HCT116 (cell line): ENCODE data around the gene DPP6. TPM values are rescaled to one million over a fixed set of nuclear protein-coding genes. Genes with fewer than 3 reads are reported as not detected.

ENCODE experiments used
- ATAC-seq: fragments of 200-7000 bp; cut with Tn5 transposase; 2 replicates; pipeline ENCODE4 v1.9.1; 2020; ENCODE audit warnings: mild to moderate bottlenecking, moderate library complexity
- BruUV-seq: library from RNA; stranded (reverse); fragments of 400-500 nt; replicated peaks from 2 replicates; lab custom pipeline; 2021; lab: Mats Ljungman, UMichigan
- CTCF ChIA-PET: fragments of 300-600 bp; sonication (Branson Sonifier 250); formaldehyde crosslinking; loops from one replicate; lab custom pipeline; 2021; ENCODE audit warnings: antibody characterized with exemption; lab: Charles Lee
- POLR2A ChIA-PET: fragments of 300-600, 350-600 bp; sonication (Branson Sonifier 250); formaldehyde crosslinking; loops from one replicate; lab custom pipeline; 2021; ENCODE audit warnings: antibody characterized with exemption; lab: Charles Lee
- RAD21 ChIA-PET, 2 experiments: fragments of 300-600 bp; sonication (Branson Sonifier 250); formaldehyde crosslinking; loops; one replicate each; lab custom pipeline; 2023; ENCODE audit warnings: low total read pairs in 2 of 2; ENCODE audit not compliant: uncharacterized antibody in 2 of 2, unreplicated experiment in 2 of 2, low non-redundant PET in 1 of 2; lab: Charles Lee
- DNase-seq: peaks from one replicate; pipeline ENCODE4 v3.0.0-alpha.2; 2010; ENCODE audit warnings: low read depth, low spot score
- H2AFZ ChIP-seq: fragments of 200-600 bp; shearing (Covaris generic), sonication (generic); 2 replicates; pipeline ENCODE4 v1.6.1; 2017; ENCODE audit warnings: low read depth, mixed run types, mixed read lengths, antibody characterized with exemption, low read length; ENCODE audit not compliant: poor library complexity, severe bottlenecking
- H3K27ac ChIP-seq: 2 replicates; pipeline ENCODE4 v1.5.1; 2012; ENCODE audit warnings: low read depth, low read length
- H3K27me3 ChIP-seq: fragments of 200-600 bp; sonication (generic); 2 replicates; pipeline ENCODE4 v1.6.1; 2016; ENCODE audit warnings: mixed run types, low read length, mixed read lengths; ENCODE audit not compliant: insufficient read depth
- H3K36me3 ChIP-seq, 2 experiments: fragments of 200-500 bp in 1 of 2; fragments of 200-600 bp in 1 of 2; sonication (Bioruptor generic) in 1 of 2; sonication (generic) in 1 of 2; 2 replicates each; pipeline versions ENCODE4 v1.5.1 to v1.6.1; 2014 to 2016; ENCODE audit warnings: low read length in 2 of 2, inconsistent platforms in 1 of 2, mixed read lengths in 1 of 2, mixed run types in 1 of 2; ENCODE audit not compliant: insufficient read depth in 2 of 2, control insufficient read depth in 1 of 2
- H3K4me1 ChIP-seq, 2 experiments: fragments of 200-600 bp in 1 of 2; sonication (generic) in 1 of 2; 2 replicates each; pipeline versions ENCODE4 v1.5.1 to v1.6.1; 2012 to 2017; ENCODE audit warnings: low read length in 2 of 2, inconsistent platforms in 1 of 2, mild to moderate bottlenecking in 1 of 2, mixed read lengths in 1 of 2, mixed run types in 1 of 2, moderate library complexity in 1 of 2; ENCODE audit not compliant: insufficient read depth in 2 of 2, control insufficient read depth in 1 of 2
- H3K4me2 ChIP-seq: fragments of 200-600 bp; sonication (generic); 2 replicates; pipeline ENCODE4 v1.6.1; 2017; ENCODE audit warnings: mixed run types, low read length, mixed read lengths
- H3K4me3 ChIP-seq, 2 experiments: fragments of 200-600 bp in 1 of 2; sonication (generic) in 1 of 2; replicated peaks in 1 of 2; 2 replicates each; pipeline ENCODE4 v1.5.1; 2011 to 2016; ENCODE audit warnings: low read length in 2 of 2, control low read depth in 1 of 2, low read depth in 1 of 2, mild to moderate bottlenecking in 1 of 2, mixed read lengths in 1 of 2, mixed run types in 1 of 2
- H3K79me2 ChIP-seq: fragments of 200-600 bp; sonication (generic); 2 replicates; pipeline ENCODE4 v1.6.1; 2017; ENCODE audit warnings: mild to moderate bottlenecking, mixed run types, low read length, moderate library complexity, mixed read lengths; ENCODE audit not compliant: insufficient read depth
- H3K9ac ChIP-seq: fragments of 200-600 bp; sonication (generic); 2 replicates; pipeline ENCODE4 v1.6.1; 2016; ENCODE audit warnings: low read length, mixed read lengths
- H3K9me2 ChIP-seq: fragments of 200-600 bp; sonication (generic), shearing (Covaris generic); 2 replicates; pipeline ENCODE4 v1.6.1; 2017; ENCODE audit warnings: mixed run types, mild to moderate bottlenecking, moderate library complexity; ENCODE audit not compliant: insufficient read depth
- H3K9me3 ChIP-seq, 2 experiments: fragments of 200-500 bp in 1 of 2; fragments of 200-600 bp in 1 of 2; sonication (Bioruptor generic) in 1 of 2; sonication (generic) in 1 of 2; 2 replicates each; pipeline ENCODE4 v1.6.1; 2014 to 2017; ENCODE audit warnings: low read length in 2 of 2, mixed read lengths in 2 of 2, inconsistent platforms in 1 of 2, low read depth in 1 of 2, mild to moderate bottlenecking in 1 of 2, mixed run types in 1 of 2, moderate library complexity in 1 of 2; ENCODE audit not compliant: control insufficient read depth in 1 of 2, insufficient read depth in 1 of 2
- H4K20me1 ChIP-seq: fragments of 200-600 bp; sonication (generic), shearing (Covaris generic); 2 replicates; pipeline ENCODE4 v1.6.1; 2017; ENCODE audit warnings: mixed run types, mild to moderate bottlenecking, moderate library complexity; ENCODE audit not compliant: insufficient read depth
- CBX3 ChIP-seq: IDR thresholded peaks from 2 replicates; pipeline ENCODE4 v1.6.1; 2012; ENCODE audit warnings: low read depth
- CTCF ChIP-seq, 3 experiments: fragments of 200-600 bp in 1 of 3; sonication (generic) in 1 of 3; IDR thresholded peaks in 2 of 3; conservative IDR thresholded peaks in 1 of 3; 2 replicates each; pipeline ENCODE4 v1.5.1; 2012 to 2017; ENCODE audit warnings: low read depth in 2 of 3, low read length in 2 of 3, antibody characterized with exemption in 1 of 3, borderline replicate concordance in 1 of 3, control low read depth in 1 of 3, mild to moderate bottlenecking in 1 of 3, mixed read lengths in 1 of 3, mixed run types in 1 of 3, moderate library complexity in 1 of 3; ENCODE audit not compliant: insufficient read depth in 1 of 3
- ELF1 ChIP-seq: IDR thresholded peaks from 2 replicates; pipeline ENCODE4 v1.6.1; 2012; ENCODE audit warnings: low read depth, borderline replicate concordance
- EZH2 ChIP-seq: fragments of 200-600 bp; sonication (generic); IDR thresholded peaks from 2 replicates; pipeline ENCODE4 v1.6.1; 2017; ENCODE audit warnings: antibody characterized with exemption, mixed run types
- FOSL1 ChIP-seq: IDR thresholded peaks from 2 replicates; pipeline ENCODE4 v1.6.1; 2012; ENCODE audit warnings: low read depth
- POLR2A ChIP-seq: IDR thresholded peaks from 2 replicates; pipeline ENCODE4 v1.7.0; 2011; ENCODE audit warnings: borderline replicate concordance; ENCODE audit not compliant: insufficient read depth, insufficient read length; ENCODE audit errors: extremely low read depth
- POLR2AphosphoS5 ChIP-seq: IDR thresholded peaks from 2 replicates; pipeline ENCODE4 v1.6.1; 2011; ENCODE audit warnings: mild to moderate bottlenecking, low read depth, low read length, moderate library complexity
- REST ChIP-seq: IDR thresholded peaks from 2 replicates; pipeline ENCODE4 v1.6.1; 2012; ENCODE audit warnings: low read depth
- SIN3A ChIP-seq: IDR thresholded peaks from 2 replicates; pipeline ENCODE4 v1.6.1; 2012; ENCODE audit warnings: low read depth
- intact Hi-C: fragments of 100-400 bp; cut with micrococcal nuclease; formaldehyde crosslinking; loops from 2 replicates; pipeline ENCODE4 v1.10.0; 2022
- total RNA-seq: library from RNA; stranded (reverse); gene quantifications from one replicate; pipeline ENCODE4 v1.2.1, GENCODE V29; 2021; ENCODE audit not compliant: unreplicated experiment

The DPP6 gene
- total RNA-seq, 1 experiment from 2014 or later: not detected

GRCh38 chr7:154390961-154391360, 338.8 kb downstream of the DPP6 start (continued):
- TF ChIP-seq FOSL1: no peak
- no peak for TF ChIP-seq ELF1
- TF ChIP-seq EZH2: no peak

GRCh38 chr7:154394804-154395203, 342.6 kb downstream of the DPP6 start:
- BruUV-seq: no TSS peak
- Histone ChIP-seq H3K4me2 (no peak overlapping the region), H3K79me2 (no peaks in the 10 kb centered on the region), H3K36me3 (no peaks in the 10 kb centered on the region), H3K4me3 (no peak overlapping the region), H3K4me1 (no peaks in the 10 kb centered on the region), H3K9ac (no peak overlapping the region), H3K9me2 (no peaks in the 10 kb centered on the region), H3K9me3 (peaks cover 16 to 17% of the 10 kb centered on the region in 2 experiments; a peak in 2 of 4 replicates)
- intact Hi-C loops: no loop called here
- ATAC-seq: no peak
- RAD21 ChIA-PET: no interaction called here
- POLR2A ChIA-PET: no interaction called here
- CTCF ChIA-PET: no interaction called here
- TF ChIP-seq POLR2AphosphoS5: no peak
- TF ChIP-seq CTCF (IDR thresholded peaks at IDR 0.05 in 2 of 3, conservative IDR thresholded peaks at IDR 0.05 in 1 of 3; ENCODE audit: borderline replicate concordance in 1 of 3, insufficient read depth in 1 of 3, low read depth in 2 of 3, low read length in 2 of 3): no peak
- no peak for TF ChIP-seq CBX3
- TF ChIP-seq REST: no peak
- TF ChIP-seq FOSL1: no peak
- TF ChIP-seq SIN3A: no peak
- TF ChIP-seq POLR2A: no peak
- TF ChIP-seq, all 23 proteins: peak for 0
- no peaks in the 10 kb centered on the region for H3K27me3 ChIP-seq
- H4K20me1 ChIP-seq: no peaks in the 10 kb centered on the region
- no peak overlapping the region for H3K27ac ChIP-seq
- DNase-seq: no peak
- H2AFZ ChIP-seq: no peak overlapping the region
